Stimulated activated CD4-positive, alpha-beta T cell treated with anti-CD3 and anti-CD28 coated beads, Interleukin-4, amount 100 ng/mL, for 48 hours (primary cell): ENCODE results near the gene BRD2.

Source experiments
- DNase-seq, 2 donors: peaks; one replicate each; pipeline ENCODE4 v3.0.0-alpha.2; 2020; ENCODE audit warnings: low read depth in 2 of 2

BRD2 gene

GRCh38 chr6:32949113-32949512, 19.3 kb upstream of the BRD2 start:
- DNase-seq: no peak

- DNase-seq: no peak
Observed at GRCh38 chr6:32950010-32950409, 18.4 kb upstream of the BRD2 start.

- DNase-seq: no peak
Observed at GRCh38 chr6:32950449-32950848, 17.9 kb upstream of the BRD2 start.

- DNase-seq: peak; percentile 52 to 58
Observed at GRCh38 chr6:32952817-32953739, 15.3 kb upstream of the BRD2 start, which contains the start of gene HLA-DMA. Gene HLA-DMA (minus strand): TSS chr6:32953097. CDS start chr6:32953036, 61 bp downstream.

GRCh38 chr6:32953775-32954174, 14.6 kb upstream of the BRD2 start:
- DNase-seq: no peak

- no peak for DNase-seq
Observed at GRCh38 chr6:32954267-32954666, 14.1 kb upstream of the BRD2 start.

- no peak for DNase-seq
Observed at GRCh38 chr6:32954986-32955802, 13.2 kb upstream of the BRD2 start.

GRCh38 chr6:32956176-32956575, 12.2 kb upstream of the BRD2 start:
- no peak for DNase-seq

- no peak for DNase-seq
Observed at GRCh38 chr6:32960563-32960962, 7.8 kb upstream of the BRD2 start.

- DNase-seq: no peak
Observed at GRCh38 chr6:32962213-32962826, 6.1 kb upstream of the BRD2 start.

GRCh38 chr6:32963866-32964265, 4.5 kb upstream of the BRD2 start:
- no peak for DNase-seq

GRCh38 chr6:32964776-32965175, 3.6 kb upstream of the BRD2 start:
- no peak for DNase-seq

GRCh38 chr6:32967151-32968091, 973 bp upstream of the BRD2 start:
- DNase-seq: no peak

GRCh38 chr6:32968867-32969684, 682 bp downstream of the BRD2 start:
- peak; percentile 60 to 75 for DNase-seq

GRCh38 chr6:32969685-32970412, 1.5 kb downstream of the BRD2 start:
- peak; percentile 63 to 72 for DNase-seq

- DNase-seq: peak; percentile 78 to 87
Observed at GRCh38 chr6:32970413-32971241, 2.2 kb downstream of the BRD2 start.

- DNase-seq: no peak
Observed at GRCh38 chr6:32971242-32971580, 2.8 kb downstream of the BRD2 start.

- DNase-seq: peak; percentile 98 to 99
Observed at GRCh38 chr6:32971581-32972352, 3.4 kb downstream of the BRD2 start.
